Left renal pelvis (tissue), 4 donors: ENCODE measurements around the gene MAF. TPM values are rescaled to one million over a fixed set of nuclear protein-coding genes. Genes with fewer than 3 reads are reported as not detected.

Source experiments
- DNase-seq, 4 donors: peaks; one replicate each; pipeline ENCODE4 v3.0.0-alpha.2; 2013; ENCODE audit warnings: low read depth in 4 of 4, low spot score in 3 of 4
- polyA plus RNA-seq, 4 donors: library from polyadenylated mRNA; unstranded; fragments of 120-200 nt; gene quantifications; one replicate each; pipeline ENCODE4 v1.2.1, GENCODE V29; 2013; ENCODE audit not compliant: insufficient read length in 4 of 4

Gene MAF
- polyA plus RNA-seq, 4 donors = 40.9 to 54.9 (median 49.8) TPM

- no peak for DNase-seq
Measured at GRCh38 chr16:79593074-79593531, 7.4 kb downstream of the MAF start.

- DNase-seq = no peak
Measured at GRCh38 chr16:79592186-79592585, 8.4 kb downstream of the MAF start.

- no peak for DNase-seq
Measured at GRCh38 chr16:79589601-79590102, 10.9 kb downstream of the MAF start.

- DNase-seq = no peak
Measured at GRCh38 chr16:79587897-79588296, 12.6 kb downstream of the MAF start.

- DNase-seq = no peak
Measured at GRCh38 chr16:79587296-79587695, 13.2 kb downstream of the MAF start.

GRCh38 chr16:79582789-79583188 is 17.7 kb downstream of the MAF start:
- DNase-seq = no peak

- DNase-seq = no peak
Measured at GRCh38 chr16:79580453-79581191, 19.9 kb downstream of the MAF start.

- no peak for DNase-seq
Measured at GRCh38 chr16:79576602-79577001, 23.9 kb downstream of the MAF start.

GRCh38 chr16:79573884-79574283 is 26.7 kb downstream of the MAF start:
- peak in 1 of 4 donors; percentile 57 for DNase-seq

GRCh38 chr16:79573071-79573470 is 27.5 kb downstream of the MAF start:
- DNase-seq = no peak

- DNase-seq = no peak
Measured at GRCh38 chr16:79571903-79572535, 28.5 kb downstream of the MAF start.

GRCh38 chr16:79571065-79571902 is 29.3 kb downstream of the MAF start:
- no peak for DNase-seq

- no peak for DNase-seq
Measured at GRCh38 chr16:79564671-79565107, 35.8 kb downstream of the MAF start.

GRCh38 chr16:79563921-79564320 is 36.6 kb downstream of the MAF start:
- DNase-seq = no peak

- no peak for DNase-seq
Measured at GRCh38 chr16:79562166-79562823, 38.2 kb downstream of the MAF start.

GRCh38 chr16:79561729-79562128 is 38.8 kb downstream of the MAF start:
- no peak for DNase-seq

GRCh38 chr16:79560923-79561322 is 39.6 kb downstream of the MAF start:
- DNase-seq = no peak

GRCh38 chr16:79560318-79560717 is 40.2 kb downstream of the MAF start:
- no peak for DNase-seq

GRCh38 chr16:79559532-79559931 is 41.0 kb downstream of the MAF start:
- DNase-seq = no peak

- no peak for DNase-seq
Measured at GRCh38 chr16:79557421-79557820, 43.1 kb downstream of the MAF start.

GRCh38 chr16:79554912-79555311 is 45.6 kb downstream of the MAF start:
- DNase-seq = no peak
